Right lobe of liver (tissue), 4 donors: ENCODE measurements around the gene PTPN11.

Experiments
- POLR2A ChIP-seq: fragments of 450-650 bp; IDR thresholded peaks from one replicate; pipeline ENCODE4 v1.6.1; 2017; ENCODE audit warnings: antibody characterized with exemption, mild to moderate bottlenecking
- TF ChIP-seq, protein P1 (sequence below), 4 donors: fragments of 200-600 bp in 3 of 4; fragments of 450-650 bp in 1 of 4; IDR thresholded peaks; one replicate each; pipeline versions ENCODE4 v1.5.1 to v1.8.0; 2016 to 2022; ENCODE audit warnings: antibody characterized with exemption in 4 of 4, mild to moderate bottlenecking in 2 of 4
- donor health status: DM: no; HTN: no; CAD: no.
- donor health status: DM: no; HTN: no; CAD: no.
- donor health status: DM: no; HTN: yes; CAD: no.

DNA sequence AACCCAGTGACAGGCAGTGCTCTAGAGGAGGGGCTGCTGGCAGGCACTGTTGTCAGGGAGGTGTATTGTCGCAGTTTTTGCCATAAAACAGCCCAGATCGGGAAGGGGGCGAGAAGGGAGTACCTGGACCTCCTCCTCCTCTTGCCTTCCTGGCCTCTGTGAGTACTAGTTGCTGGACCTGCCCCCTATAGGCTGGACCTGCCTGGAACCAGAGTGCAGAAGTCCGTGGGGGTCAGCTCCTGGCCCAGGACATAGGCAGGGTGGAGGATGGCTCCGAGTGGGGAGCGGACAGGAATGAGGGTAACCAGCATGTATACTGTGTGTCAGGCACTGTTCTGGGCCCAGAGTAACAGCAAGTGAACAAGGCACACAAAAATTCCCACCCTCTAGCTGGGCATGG lies 116.3 kb downstream of the PTPN11 start:
- TF ChIP-seq, protein P1, sequence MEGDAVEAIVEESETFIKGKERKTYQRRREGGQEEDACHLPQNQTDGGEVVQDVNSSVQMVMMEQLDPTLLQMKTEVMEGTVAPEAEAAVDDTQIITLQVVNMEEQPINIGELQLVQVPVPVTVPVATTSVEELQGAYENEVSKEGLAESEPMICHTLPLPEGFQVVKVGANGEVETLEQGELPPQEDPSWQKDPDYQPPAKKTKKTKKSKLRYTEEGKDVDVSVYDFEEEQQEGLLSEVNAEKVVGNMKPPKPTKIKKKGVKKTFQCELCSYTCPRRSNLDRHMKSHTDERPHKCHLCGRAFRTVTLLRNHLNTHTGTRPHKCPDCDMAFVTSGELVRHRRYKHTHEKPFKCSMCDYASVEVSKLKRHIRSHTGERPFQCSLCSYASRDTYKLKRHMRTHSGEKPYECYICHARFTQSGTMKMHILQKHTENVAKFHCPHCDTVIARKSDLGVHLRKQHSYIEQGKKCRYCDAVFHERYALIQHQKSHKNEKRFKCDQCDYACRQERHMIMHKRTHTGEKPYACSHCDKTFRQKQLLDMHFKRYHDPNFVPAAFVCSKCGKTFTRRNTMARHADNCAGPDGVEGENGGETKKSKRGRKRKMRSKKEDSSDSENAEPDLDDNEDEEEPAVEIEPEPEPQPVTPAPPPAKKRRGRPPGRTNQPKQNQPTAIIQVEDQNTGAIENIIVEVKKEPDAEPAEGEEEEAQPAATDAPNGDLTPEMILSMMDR (IDR thresholded peaks at IDR 0.05), result no peak
- no peak for TF ChIP-seq POLR2A
